HG03103 (cell line): ENCODE results near the gene BMPR1B.

ENCODE experiments used
- ATAC-seq: cut with Tn5 transposase; IDR thresholded peaks from one replicate; pipeline ENCODE4 v1.9.1; 2021; ENCODE audit warnings: low read depth; ENCODE audit not compliant: unreplicated experiment

Gene BMPR1B

DNA sequence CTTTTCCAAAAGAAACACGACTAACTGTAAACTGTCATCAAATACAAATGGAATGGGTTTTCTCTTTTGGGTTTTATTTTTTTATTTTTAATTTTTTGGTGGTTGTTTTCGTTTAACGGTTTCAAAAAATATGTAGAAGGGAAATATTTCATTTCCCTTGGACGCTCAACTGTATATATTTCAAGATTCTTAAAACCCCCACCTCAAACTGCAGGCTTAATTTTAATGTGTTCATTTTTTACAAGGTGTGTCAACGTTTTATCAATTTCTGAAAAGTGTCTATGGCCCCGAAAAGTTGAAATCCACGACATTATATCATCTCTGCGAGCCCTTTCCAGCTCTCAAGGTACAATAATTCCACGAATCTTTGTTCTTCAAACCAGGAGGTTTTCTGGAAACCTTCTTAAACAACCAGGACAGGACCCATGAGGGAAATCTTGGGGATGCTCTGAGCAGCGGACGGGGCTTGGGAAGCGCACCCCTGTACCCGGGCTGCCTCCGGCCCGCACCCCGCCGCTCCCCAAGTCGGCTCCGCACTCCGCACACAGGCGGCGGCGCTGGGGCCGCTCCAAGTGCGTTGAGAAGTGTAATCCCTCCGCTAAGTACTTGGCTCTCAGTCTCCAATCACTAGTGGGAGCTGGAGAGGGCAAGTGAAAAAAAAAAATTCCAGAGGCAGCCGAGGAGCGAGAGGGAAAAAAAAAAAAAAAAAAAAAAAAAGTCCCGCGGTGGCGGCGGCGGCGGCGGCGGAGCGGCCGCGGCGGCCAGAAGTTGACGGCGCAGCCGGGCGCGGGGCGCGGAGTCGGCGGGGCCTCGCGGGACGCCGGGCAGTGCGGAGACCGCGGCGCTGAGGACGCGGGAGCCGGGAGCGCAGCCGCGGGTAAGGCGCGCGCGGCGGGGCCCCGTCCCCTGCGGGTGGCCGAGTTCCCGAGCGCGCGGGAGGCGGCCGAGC is at the start of gene BMPR1B:
Gene BMPR1B, plus strand, starts transcription at position 764 of the 949 bp plus-strand sequence. CDS start 346,470 bp downstream, outside the sequence.
- no peak for ATAC-seq

DNA sequence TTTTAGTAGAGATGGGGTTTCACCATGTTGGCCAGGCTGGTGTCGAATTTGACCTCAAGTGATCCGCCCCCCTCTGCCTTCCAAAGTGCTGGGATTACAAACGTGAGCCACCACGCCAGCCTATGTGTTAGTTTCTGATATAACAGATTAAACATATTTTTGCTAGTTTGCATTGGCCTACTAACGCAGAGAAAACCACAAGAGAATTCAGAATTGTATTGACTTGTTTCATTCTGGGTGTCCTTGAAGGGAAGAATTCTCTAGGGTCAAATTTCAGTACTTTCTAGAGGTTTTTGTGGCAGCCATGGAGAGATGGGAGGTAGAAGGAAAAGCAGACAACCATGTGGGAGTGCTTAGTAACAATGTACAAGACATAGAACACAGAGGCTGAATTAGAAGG is 46.1 kb upstream of the BMPR1B start:
- no peak for ATAC-seq

DNA sequence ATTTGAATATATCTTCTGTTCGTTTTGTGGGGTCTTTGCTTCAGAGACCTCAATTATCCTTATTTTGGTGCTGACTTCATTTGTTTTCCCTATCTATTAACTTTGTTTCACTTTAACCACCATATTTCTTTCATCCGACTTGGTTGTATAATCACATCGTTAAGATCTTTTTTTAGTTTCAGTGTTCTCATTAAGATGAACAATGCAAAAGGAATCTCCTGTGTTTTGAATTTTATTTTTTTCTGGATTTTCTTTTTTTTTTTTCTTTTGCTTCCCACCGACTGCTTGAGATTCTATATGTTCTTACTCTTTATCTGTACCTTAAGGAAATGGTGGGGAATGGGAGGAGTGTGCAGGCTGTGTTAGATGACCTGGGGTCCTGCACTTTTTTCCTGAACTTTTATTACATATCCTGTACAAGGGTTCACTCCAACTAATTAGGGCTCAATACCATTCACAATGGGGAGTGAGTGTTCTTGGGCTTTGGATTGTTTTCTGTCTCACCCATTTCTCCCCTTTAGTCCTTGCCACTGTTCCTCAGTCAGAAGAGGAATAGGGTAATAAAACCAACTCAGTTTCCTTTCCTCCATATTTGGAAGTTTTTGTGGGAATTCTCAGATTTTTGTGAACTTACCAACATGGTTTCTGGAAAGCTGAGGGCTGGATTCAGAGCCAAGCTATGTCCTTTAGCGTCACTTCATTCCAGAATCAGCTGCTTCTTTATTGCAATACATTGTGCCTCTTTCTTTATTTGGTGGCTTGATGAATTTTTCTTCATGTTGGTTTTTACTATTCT is 43.2 kb upstream of the BMPR1B start:
- no peak for ATAC-seq

DNA sequence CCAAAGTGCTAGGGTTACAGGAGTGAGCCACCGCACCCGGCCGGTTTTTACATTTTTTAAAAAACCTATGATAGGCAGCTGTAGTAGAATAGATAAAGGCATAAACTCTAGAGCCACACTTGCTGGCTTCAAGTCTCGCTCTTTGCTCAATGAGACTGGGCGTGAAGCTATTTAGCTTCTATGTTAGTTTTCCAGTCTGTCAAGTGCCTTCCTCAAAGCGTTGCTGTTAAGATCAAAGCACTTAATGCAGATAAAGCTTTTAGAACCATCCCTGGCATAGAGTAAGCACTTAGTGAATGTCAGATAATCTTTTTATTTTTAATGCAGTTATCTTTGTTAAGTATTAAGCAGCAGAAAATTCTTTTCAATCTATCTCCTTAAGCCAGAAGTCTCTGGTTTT is 42.0 kb upstream of the BMPR1B start:
- no peak for ATAC-seq

DNA sequence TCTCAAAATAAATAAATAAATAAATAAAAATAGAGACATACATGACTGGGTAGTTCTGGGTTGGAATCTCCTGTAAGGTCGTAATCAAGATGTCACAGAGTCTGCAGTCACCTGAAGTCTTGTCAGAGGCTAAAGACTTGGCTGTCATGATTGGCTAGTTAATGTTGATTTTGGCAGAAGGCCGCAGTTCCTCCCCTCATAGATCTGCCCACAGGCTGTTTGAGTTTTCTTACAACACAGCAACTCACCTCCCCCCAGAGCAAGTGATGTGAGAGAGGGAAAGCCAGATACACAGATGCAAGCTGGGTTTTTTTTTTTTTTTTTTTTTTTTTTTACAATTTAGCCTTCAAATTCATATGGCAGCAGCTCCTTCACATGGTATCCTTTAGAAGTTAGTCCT is 36.4 kb upstream of the BMPR1B start:
- no peak for ATAC-seq

DNA sequence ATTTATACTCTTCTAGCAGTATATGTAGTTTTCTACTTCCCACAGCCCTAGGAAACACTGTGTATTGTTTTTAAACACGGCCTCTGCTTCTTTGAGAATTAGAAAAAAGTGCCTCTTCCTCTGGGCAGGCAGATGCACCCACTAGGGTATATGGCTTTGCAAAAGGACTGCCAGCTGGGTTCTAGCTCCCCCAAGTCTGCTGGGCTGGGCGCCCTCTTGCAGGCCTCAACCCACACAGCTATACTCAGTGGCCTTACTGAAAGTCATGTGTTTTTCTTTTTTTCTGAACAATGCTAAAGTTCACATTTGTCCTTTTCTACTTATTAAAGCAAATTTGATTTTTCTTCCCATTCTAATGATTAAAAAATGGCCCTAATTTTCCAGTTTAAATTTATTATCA is 35.5 kb upstream of the BMPR1B start:
- no peak for ATAC-seq

DNA sequence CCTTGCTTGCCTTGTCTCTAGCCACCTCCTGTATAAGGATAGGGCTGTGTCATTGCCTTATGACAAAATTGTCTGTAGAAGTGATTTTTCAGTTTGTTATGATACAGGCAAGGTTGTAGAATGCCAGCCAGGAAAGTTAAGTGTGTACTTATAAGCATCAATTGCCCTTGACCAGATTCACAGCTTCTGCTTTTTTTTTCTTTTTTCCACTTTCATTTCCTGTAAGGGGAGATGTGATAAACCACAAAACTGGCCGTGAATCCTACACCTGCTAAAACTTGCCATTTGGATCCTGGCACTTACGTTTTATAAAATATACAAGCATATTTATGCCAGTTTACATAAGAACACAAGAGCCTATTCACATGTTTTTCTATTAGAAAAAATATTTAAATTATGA is 35.0 kb upstream of the BMPR1B start:
- peak; percentile 49 for ATAC-seq

DNA sequence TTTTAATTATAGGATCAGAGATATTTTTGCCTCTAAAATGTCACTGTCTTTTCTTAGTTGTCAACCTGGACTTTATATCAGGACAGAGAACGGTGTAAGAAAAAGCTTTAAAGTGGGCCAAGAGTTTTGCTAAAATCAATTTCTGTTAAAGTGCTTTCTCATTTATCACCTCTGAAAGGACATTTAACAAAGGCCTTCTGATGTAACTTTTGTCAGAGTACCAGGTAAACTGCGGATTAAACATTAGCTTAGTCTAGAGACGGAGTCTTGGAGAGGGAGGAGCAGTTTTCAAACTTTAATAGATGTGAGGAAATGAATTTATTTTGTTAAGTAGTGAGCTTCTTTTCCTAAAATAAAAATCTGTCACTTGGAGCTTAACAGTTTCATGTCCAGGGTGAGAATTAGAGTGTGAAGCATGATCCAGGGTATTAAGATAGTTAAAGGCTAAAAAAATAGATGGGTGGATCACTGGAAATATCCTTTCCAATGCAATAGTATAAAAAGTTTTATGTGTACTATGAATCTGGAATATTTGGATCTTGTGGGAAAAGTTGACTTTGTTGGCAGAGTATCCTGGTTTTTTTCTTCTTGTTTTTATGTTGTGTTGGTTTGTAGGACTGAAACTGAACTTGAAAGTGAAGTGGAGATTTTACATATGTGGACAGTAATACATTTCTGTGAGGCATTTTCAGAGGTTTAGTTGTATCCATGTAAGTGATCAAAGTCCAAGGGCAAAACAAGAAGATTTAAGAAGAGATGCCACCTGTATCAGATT is 33.6 kb upstream of the BMPR1B start:
- ATAC-seq = no peak

DNA sequence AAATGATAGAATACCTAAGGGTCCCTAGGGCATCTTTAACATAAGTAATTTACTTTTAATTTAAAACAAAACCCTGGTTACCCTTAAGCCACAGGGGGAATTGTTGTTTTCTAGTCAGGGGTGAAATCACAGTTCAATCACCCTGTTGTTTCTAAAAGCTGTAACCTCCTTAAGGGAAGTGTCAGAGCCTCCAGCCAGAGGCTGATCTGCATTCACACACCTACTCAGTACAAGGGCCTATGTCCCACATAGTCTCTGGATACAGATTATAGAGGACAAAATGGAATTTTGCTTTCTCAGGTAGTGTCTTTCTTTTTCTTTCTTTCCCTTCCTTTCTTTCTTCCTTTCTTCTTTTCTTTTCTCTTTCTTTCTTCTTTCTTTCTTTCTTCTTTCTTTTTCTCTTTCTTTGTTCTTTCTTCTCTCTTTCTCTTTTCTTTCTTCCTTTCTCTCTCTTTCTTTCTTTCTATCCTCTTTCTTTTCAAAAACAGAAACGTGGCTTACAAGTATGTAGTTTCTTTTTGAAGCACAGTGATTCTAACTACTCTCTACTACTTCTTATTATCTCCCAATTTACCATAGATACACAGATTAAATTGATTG is 31.1 kb upstream of the BMPR1B start:
- no peak for ATAC-seq

DNA sequence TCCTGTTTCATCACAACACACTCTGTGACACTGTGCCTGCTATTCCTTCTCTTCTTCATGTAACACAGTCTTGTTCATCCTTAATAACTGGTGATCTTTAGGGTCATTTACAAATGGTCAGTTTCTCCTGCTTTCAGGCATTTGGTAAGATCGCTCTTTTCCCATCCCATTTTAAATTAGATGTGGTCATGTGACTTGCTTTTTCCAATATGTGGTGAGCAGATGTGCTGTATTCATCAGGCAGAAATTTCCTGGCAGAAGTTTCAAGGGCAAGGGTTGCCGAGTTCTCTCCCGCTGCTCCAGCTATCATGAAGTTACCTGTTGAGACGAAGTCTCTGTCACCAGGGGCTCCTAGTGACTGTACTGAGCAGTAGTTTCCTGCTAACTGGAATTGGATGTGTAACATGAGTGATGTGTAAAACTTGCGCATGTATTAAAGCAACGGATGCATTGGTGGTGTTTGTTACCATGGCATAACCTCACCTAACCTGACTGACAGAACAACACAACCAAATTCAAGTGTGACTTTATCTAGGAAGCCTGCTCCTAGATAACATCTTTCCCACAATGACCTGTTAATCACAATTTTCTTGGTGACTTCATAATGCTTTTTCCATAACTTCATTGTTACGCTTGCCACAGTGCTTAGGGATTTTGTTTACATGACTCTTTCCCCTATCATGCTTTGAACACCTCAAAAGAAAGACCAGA is 29.5 kb upstream of the BMPR1B start:
- no peak for ATAC-seq

DNA sequence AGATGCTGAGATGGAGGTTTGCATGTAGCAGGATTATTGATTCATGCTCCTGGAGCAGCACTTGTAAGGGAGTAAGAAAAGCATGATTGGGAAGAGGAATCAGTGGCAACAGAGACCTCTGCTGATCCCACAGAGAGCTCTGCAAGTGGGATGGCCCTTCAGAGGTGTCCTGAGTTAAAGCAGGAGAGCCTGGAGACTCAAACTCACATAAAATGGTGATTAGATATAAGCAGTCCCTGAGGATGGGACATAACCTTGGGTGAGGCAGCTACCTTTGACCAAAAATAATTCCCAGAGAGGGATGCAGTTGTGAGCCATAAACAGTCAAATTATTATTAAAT is 25.4 kb upstream of the BMPR1B start:
- ATAC-seq = no peak

DNA sequence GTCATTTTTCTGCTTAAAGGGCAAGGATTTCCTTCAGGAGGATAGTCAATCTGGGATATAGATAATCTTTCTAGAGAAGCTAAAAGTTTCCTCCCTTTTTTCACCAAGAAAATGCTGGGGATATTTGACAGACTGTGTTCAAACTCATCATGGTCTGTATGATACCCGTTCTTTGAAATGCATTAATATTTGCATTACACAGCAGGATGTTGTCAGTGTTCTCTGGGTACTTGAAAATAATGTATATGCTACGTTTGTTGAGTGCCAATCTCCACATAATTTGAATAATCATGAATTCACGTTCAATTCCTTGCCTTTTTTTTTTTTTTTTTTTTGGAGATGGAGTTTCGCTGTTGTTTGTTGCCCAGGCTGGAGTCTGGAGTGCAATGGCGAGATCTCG is 18.0 kb upstream of the BMPR1B start:
- no peak for ATAC-seq

DNA sequence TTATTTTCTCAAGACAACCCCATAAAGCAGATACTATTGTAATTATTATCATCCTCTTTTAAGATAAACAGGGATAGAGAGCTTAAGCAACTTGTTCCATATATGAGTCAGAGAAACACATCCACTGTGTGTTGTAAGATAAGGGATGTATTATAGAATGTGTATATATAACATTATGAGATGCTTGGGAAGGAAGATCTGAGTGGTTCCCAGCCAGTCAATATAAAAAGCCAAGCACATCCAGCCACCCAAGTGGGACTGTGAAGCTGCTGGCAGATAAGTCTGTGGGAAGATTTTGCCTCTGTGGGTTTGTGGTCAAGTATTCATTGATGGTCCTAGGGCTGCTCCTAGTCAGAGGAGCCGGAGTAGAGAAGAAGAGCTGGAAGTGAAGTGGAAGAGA is 16.5 kb upstream of the BMPR1B start:
- no peak for ATAC-seq

DNA sequence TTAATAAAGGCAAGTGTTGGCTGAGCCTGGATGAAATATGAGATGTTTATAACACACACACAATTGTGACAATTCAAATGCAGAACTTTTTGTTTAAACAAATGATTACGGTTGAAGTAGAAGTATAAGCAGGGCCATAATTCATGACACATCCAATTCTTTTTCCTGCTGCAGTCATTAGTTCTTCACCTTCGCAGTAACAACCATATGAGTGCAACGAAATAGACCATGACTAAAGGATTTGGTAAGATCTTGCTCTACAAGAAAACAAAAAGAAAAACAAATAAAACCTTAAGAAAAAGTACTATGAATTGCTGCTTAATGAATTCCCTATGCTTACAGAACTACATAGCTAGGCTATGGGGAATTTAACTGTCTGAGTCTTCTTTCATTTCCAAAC is 13.9 kb upstream of the BMPR1B start:
- ATAC-seq = no peak

DNA sequence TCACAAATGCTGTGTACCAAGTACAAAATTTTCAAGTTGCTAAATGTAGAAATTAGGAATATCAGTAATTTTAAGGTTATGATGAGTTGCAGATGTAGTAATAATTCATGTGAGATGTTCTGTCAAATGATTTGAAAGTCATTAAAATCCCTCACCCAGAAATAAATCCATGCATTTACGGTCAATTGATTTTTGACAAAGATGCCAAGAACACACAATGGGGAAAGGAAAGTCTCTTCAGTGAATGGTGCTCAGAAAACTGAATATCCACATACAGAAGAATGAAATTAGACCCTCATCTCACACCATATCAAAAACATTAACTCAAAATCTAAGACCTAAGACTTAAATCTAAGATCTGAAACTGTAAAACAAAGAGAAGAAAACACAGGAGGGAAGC is 12.9 kb upstream of the BMPR1B start:
- ATAC-seq = no peak

DNA sequence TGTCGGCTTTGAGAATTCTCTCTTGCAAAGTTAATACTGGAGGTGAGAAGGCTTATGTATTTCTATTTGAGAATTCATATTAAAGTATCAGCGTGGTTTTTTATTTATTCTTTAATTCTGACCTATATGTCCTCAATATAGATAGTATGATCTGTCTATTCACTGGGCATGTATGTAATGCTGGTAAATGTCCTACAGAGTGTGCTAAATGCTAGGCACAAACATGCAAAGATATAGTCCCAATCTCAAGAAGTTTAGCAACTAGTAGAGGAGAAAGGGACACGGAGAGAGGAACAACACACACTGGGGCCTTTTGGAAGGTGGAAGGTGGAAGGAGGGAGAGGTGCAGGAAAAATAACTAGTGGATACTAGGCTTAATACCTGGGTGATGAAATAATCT is 11.0 kb upstream of the BMPR1B start:
- no peak for ATAC-seq

DNA sequence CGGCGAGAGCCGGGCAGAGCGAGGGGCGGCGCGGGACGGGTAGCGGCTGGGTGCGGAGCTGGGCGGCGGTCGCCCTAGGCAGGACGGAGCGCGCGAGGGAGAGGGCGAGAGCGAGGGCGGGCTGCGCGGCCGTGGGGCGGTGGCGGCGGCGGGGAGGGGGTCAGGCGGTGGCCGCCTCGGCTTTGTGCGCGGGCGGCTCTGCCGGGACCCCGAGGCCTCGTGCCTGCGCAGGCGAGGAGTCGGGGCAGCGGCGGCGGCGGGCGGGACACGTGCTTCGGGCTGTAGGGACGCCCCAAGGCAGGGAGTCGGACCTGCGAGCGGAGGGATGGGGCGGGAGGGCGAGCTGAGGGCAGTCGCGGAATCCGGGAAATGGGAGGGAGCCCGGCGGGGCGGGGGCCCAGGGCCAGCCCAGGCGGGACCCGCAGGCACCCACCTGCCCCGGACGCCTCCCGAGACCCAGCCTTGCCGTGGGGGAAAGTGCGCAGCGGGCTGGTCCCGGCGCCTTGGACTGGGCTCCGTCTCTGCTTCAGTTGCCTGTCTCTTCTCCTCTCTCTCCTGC is 465 bp downstream of the BMPR1B start:
- ATAC-seq = no peak

DNA sequence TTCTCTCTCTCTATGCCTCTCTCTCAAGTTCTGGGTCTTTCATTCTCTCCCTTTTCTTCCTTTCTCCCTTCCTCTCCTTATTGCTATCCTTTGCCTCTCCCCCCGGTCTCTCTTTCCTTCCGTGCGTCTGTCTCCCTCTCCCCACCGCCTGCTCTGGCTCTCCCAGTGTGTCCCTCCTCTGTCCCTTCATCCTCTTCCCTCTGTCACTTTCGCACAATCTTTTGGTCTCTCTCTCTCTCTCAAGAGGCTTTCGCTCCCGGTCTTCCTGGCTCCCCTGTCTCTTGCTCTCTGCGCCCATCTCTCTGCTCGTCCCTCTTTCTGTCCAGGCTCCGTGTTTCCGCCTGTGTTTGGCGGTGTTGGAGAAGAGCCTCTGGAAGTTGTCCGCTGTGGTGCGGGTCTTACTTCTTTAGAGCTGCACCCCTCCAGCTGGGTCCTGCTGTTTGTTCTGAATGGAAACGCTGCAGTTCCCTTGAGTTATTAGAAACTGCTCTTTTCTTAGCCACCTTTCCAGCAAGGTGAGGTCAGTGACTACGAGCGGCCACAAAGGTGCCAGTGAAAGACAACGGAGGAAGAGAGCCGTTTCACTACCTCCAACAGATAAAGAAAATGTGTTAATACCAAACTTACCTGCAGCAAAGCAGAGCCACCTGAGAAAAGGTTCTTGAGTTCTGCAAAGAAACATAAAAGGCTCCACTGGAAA is 1.1 kb downstream of the BMPR1B start:
- no peak for ATAC-seq

DNA sequence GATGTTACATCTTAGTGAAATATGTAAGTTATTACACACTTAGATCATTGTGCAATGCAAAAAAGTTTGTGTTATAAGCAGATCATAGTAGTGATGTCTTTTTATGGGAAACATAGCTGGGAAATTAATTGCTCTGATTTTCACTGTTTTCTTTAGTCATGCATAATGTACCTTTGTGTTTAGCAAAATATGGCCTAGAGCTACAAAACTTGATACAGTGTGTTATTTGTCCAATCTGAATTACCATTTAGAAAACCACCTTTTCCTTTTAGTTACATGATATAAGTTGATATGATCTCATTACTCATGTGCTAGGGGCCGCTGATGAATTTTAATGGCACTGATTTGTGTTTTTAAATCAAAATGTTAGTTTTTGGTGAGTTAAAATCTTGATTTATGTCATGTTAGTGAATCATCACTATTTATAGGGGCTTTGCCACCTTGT is 2.0 kb downstream of the BMPR1B start:
- ATAC-seq = no peak
